NCI-H510A (cell line): ENCODE data around the gene PEF1.
"Not testable (repeated sequence)": the region's sequence is repeated elsewhere in the genome, so short reads cannot be mapped to it uniquely, and the experiment has no call there.

ENCODE experiments used
- DNase-seq: peaks from one replicate; lab custom pipeline; 2025; lab: John Stamatoyannopoulos, UW

Gene PEF1

GRCh38 chr1:31609514-31610118, 35.1 kb downstream of the PEF1 start:
- DNase-seq, result no peak

GRCh38 chr1:31607360-31607759, 37.3 kb downstream of the PEF1 start:
- no peak for DNase-seq

GRCh38 chr1:31605908-31606427, 38.7 kb downstream of the PEF1 start:
- DNase-seq, result no peak

GRCh38 chr1:31602081-31602480, 42.6 kb downstream of the PEF1 start:
- no peak for DNase-seq

- DNase-seq, result no peak
Measured at GRCh38 chr1:31600641-31601040, 44.0 kb downstream of the PEF1 start.

GRCh38 chr1:31598980-31599379, 45.7 kb downstream of the PEF1 start:
- no peak for DNase-seq

GRCh38 chr1:31596737-31597097, 48.0 kb downstream of the PEF1 start:
- no peak for DNase-seq

- DNase-seq, result no peak
Measured at GRCh38 chr1:31595836-31596736, 48.6 kb downstream of the PEF1 start.

- no peak for DNase-seq
Measured at GRCh38 chr1:31593770-31594632, 50.7 kb downstream of the PEF1 start.

- DNase-seq, result no peak
Measured at GRCh38 chr1:31593136-31593665, 51.5 kb downstream of the PEF1 start.

- DNase-seq, result no peak
Measured at GRCh38 chr1:31592132-31592531, 52.5 kb downstream of the PEF1 start.

GRCh38 chr1:31591425-31592093, 53.1 kb downstream of the PEF1 start:
- no peak for DNase-seq

- DNase-seq, result no peak
Measured at GRCh38 chr1:31588751-31589515, 55.7 kb downstream of the PEF1 start.

GRCh38 chr1:31587720-31588423, 56.8 kb downstream of the PEF1 start:
- peak; percentile 21 for DNase-seq

GRCh38 chr1:31587328-31587699, 57.4 kb downstream of the PEF1 start:
- not testable (repeated sequence) for DNase-seq

- DNase-seq, result no peak
Measured at GRCh38 chr1:31586376-31587327, 58.0 kb downstream of the PEF1 start.

- DNase-seq, result no peak
Measured at GRCh38 chr1:31585736-31586365, 58.8 kb downstream of the PEF1 start.
